BE2C (cell line): ENCODE results near the gene ARHGAP19.
"Not testable (repeated sequence)": the region's sequence is repeated elsewhere in the genome, so short reads cannot be mapped to it uniquely, and the experiment has no call there.

Experiments used
- DNase-seq: peaks from one replicate; pipeline ENCODE4 v3.0.0-alpha.2; 2020
- H3K27me3 ChIP-seq: fragments of 250-450 bp; sonication (Bioruptor Pico); 2 replicates; pipeline ENCODE4 v1.5.1; 2020; ENCODE audit warnings: mild to moderate bottlenecking
- H3K36me3 ChIP-seq: fragments of 250-450 bp; sonication (Bioruptor Pico); 2 replicates; pipeline ENCODE4 v1.5.1; 2020; ENCODE audit warnings: mild to moderate bottlenecking
- H3K4me1 ChIP-seq: fragments of 250-450 bp; sonication (Bioruptor Pico); 2 replicates; pipeline ENCODE4 v1.5.1; 2020
- H3K4me3 ChIP-seq: 2 replicates; pipeline ENCODE4 v1.5.1; 2011; ENCODE audit warnings: low read depth, low read length
- H3K9me3 ChIP-seq: fragments of 250-450 bp; sonication (Bioruptor Pico); 2 replicates; pipeline ENCODE4 v1.5.1; 2020
- TF ChIP-seq, protein P1 (sequence below): IDR thresholded peaks from 2 replicates; pipeline ENCODE4 v1.5.1; 2012; ENCODE audit warnings: mild to moderate bottlenecking, low read depth, low read length

ARHGAP19 gene

DNA sequence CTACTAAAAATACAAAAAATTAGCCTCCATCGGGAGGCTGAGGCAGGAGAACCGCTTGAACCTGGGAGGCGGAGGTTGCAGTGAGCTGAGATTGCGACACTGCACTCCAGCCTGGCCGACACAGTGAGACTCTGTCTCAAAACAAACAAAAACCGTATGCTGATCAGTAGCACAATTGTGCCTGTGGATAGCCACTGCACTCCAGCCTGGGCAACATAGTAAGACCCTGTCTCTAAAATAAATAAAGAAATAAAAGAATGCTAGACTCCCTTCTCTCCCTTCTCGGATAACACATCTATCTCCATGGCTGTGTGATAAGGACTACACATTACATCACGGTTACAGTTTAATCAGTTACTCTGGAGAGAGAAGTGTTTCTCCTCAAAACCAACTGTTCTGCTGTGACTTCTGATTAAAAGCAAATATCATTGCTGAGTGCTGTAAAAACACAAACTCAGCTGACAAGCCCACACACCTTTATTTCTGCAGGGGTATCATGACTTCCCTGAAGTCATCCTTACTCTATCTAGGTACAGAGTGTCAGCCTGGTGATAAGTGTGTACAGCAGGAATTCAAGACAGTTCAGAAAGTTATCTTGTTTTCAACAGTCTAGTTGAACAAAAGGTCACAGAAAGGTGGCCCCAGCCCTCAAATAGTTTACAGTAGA lies 5.3 kb upstream of the ARHGAP19 start:
- TF ChIP-seq, protein P1, sequence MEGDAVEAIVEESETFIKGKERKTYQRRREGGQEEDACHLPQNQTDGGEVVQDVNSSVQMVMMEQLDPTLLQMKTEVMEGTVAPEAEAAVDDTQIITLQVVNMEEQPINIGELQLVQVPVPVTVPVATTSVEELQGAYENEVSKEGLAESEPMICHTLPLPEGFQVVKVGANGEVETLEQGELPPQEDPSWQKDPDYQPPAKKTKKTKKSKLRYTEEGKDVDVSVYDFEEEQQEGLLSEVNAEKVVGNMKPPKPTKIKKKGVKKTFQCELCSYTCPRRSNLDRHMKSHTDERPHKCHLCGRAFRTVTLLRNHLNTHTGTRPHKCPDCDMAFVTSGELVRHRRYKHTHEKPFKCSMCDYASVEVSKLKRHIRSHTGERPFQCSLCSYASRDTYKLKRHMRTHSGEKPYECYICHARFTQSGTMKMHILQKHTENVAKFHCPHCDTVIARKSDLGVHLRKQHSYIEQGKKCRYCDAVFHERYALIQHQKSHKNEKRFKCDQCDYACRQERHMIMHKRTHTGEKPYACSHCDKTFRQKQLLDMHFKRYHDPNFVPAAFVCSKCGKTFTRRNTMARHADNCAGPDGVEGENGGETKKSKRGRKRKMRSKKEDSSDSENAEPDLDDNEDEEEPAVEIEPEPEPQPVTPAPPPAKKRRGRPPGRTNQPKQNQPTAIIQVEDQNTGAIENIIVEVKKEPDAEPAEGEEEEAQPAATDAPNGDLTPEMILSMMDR: no peak
- Histone ChIP-seq H3K36me3 (no peaks in the 10 kb centered on the region), H3K4me1 (no peaks in the 10 kb centered on the region), H3K27me3 (no peaks in the 10 kb centered on the region), H3K4me3 (no peak overlapping the region), H3K9me3 (no peaks in the 10 kb centered on the region)
- DNase-seq: no peak

DNA sequence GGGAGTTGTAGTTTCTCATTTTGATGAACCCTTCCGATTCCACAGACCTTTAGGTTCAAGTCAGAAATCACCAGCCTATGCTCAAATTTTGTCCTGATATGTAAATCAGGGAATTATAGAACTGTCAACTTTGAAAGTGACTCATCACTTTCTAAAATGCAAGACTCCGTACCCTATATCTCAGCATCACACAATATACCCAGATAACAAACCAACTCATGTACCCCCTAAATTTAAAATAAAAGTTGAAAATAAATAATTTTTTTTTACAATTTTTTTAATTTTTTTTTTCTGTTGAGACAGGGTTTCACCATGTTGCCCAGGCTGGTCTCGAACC lies 393 bp upstream of the ARHGAP19 start:
- no peaks in the 10 kb centered on the region for H3K27me3 ChIP-seq
- H3K9me3 ChIP-seq: no peaks in the 10 kb centered on the region
- no peaks in the 10 kb centered on the region for H3K36me3 ChIP-seq
- TF ChIP-seq, protein P1: no peak
- DNase-seq: no peak
- no peaks in the 10 kb centered on the region for H3K4me1 ChIP-seq
- H3K4me3 ChIP-seq: peak overlapping the region; percentile 94

DNA sequence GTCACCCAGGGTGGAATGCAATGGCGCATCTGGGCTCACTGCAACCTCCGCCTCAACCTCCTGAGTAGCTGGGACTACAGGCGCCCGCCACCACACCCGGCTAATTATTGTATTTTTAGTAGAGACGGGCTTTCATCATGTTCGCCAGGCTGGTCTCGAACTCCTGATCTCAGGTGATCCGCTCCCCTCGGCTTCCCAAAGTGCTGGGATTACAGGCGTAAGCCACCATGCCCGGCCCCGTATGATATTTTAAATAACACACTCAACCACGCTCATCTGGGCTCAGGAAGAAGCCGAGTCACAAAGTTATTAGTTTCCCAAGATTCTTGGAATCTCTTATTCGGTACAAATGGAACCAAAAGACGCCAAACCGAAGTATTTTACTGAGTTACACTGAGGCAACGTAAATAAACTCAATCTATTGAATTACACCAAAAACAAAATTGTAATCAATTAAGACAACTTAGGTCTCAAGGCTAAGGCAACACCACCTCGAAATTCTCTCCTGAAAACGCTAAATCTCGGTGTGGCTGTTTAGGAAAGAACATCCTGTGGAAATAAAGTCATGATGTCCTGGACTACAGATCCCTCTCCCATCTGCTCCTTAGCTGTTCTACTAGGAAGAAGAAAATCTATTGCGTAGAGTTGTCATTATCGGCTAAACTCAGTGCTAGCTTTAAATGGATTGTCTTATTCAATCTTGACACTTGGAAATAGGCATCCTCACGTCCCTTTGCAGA lies 910 bp downstream of the ARHGAP19 start:
- Histone ChIP-seq H3K27me3 (no peaks in the 10 kb centered on the region), H3K9me3 (no peaks in the 10 kb centered on the region), H3K4me1 (no peaks in the 10 kb centered on the region), H3K4me3 (peak overlapping the region; percentile 94), H3K36me3 (no peaks in the 10 kb centered on the region)
- no peak for DNase-seq
- TF ChIP-seq, protein P1: no peak

DNA sequence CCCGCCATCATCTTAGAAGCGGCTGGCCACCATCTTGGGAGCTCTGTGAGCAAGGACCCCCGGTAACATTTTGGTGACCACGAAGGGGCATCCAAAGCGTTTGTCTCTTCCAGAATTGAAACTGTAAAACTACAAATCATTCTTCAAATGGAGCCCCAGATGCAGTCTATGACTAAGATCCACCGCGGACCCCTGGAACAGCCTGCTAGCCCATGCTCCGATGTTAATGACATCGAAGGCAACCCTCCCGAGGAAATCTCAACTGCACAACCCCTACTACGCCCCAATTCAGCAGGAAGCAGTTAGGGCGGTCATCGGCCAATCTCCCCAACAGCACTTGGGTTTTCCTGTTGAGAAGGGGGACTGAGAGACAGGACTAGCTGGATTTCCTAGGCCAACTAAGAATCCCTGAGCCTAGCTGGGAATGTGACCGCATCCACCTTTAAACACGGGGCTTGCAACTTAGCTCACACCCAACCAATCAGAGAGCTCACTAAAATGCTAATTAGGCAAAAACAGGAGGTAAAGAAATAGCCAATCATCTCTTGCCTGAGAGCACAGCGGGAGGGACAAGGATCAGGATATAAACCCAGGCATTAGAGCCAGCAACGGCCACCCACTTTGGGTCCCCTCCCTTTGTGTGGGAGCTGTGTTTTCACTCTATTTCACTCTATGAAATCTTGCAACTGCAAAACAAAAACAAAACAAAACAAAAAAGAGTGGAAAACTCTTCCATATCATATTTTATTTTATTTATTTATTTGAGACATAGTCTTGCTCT lies 1.7 kb downstream of the ARHGAP19 start:
- DNase-seq, H3K36me3 ChIP-seq, H3K27me3 ChIP-seq, H3K4me3 ChIP-seq, H3K9me3 ChIP-seq, H3K4me1 ChIP-seq: not testable (repeated sequence)

DNA sequence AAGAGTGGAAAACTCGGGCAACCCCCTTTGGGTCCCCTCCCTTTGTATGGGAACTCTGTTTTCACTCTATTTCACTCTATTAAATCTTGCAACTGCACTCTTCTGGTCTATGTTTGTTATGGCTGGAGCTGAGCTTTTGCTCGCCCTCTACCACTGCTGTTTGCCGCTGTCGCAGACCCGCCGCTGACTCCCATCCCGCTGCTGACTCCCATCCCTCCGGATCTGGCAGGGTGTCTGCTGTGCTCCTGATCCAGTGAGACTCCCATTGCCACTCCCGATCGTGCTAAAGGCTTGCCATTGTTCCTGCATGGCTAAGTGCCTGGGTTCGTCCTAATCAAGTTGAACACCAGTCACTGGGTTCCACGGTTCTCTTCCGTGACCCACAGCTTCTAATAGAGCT lies 2.4 kb downstream of the ARHGAP19 start:
- not testable (repeated sequence) for H3K27me3 ChIP-seq

DNA sequence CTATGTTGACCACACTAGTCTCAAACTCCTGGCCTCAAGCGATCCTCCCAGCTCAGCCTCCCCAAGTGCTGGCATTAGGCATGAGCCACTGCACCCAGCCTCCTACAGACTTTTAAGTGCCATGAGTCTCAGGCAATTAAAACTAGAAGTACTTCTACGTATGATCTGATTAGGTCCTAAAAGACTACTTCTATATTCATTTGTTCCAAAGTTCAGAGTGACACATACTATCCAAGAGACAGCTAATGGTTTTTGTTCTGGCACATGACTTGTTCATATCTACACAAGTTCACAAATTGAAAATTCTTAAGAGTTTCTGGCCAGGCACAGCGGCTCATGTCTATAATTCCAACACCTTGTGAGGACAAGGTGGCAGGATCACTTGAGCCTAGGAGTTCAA lies 11.7 kb downstream of the ARHGAP19 start:
- Histone ChIP-seq H3K27me3 (no peaks in the 10 kb centered on the region), H3K4me3 (no peak overlapping the region), H3K9me3 (no peaks in the 10 kb centered on the region), H3K36me3 (no peaks in the 10 kb centered on the region), H3K4me1 (no peaks in the 10 kb centered on the region; the same call in none of the 2 replicates)
- no peak for DNase-seq
- TF ChIP-seq, protein P1: no peak

More for the DNA sequence above, 2.4 kb downstream of the ARHGAP19 start:
- not testable (repeated sequence) for H3K4me1 ChIP-seq, H3K9me3 ChIP-seq, DNase-seq, H3K36me3 ChIP-seq, H3K4me3 ChIP-seq
